ENCODE results near the gene CTIF. TPM values are rescaled to one million over a fixed set of nuclear protein-coding genes. Genes with fewer than 3 reads are reported as not detected.

Gene CTIF
- total and polyA plus RNA-seq, 12 donors: 44.5 to 74.1 (median 58.9) TPM

- peaks cover 4 to 38% (median 21%) of the 10 kb centered on the region in 9 donors for H3K4me1 ChIP-seq
These were observed 38.8 kb downstream of the CTIF start for GRCh38 chr18:48577478-48578190.

DNA sequence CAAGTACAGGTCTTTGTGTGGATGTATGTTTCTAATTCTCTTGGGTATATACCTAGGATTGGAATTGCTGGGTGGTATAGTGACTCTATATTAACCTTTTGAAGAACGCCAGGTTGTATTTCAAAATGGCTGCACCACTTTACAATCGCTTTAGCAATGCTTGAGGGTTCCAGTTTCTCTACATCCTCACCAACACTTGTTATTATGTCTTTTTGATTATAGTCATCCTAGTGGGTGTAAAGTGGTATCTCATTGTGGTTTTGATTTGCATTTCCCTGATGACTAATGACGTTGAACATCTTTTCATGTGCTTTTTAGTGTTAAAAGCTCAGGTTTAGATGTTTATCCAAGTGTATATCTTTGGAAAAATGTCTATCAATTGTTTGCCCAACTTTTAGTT lies 39.5 kb downstream of the CTIF start:
- Histone ChIP-seq H3K27me3 (no peaks in the 10 kb centered on the region), H3K27ac (no peak overlapping the region), H3K4me3 (no peak overlapping the region), H3K36me3 (peaks cover 0 to 14% (median 0%) of the 10 kb centered on the region in 9 donors), H3K9me3 (peaks cover 0 to 12% (median 0%) of the 10 kb centered on the region in 11 donors), H3K4me1 (peaks cover 8 to 45% (median 27%) of the 10 kb centered on the region in 9 donors)
- WGBS, 2 donors: 97 to 98% methylated on average over 3 of the region's 3 CpGs
- no peak for DNase-seq
- intact Hi-C loops (cut with DNase I): no loop called here
- TF ChIP-seq, protein P1, sequence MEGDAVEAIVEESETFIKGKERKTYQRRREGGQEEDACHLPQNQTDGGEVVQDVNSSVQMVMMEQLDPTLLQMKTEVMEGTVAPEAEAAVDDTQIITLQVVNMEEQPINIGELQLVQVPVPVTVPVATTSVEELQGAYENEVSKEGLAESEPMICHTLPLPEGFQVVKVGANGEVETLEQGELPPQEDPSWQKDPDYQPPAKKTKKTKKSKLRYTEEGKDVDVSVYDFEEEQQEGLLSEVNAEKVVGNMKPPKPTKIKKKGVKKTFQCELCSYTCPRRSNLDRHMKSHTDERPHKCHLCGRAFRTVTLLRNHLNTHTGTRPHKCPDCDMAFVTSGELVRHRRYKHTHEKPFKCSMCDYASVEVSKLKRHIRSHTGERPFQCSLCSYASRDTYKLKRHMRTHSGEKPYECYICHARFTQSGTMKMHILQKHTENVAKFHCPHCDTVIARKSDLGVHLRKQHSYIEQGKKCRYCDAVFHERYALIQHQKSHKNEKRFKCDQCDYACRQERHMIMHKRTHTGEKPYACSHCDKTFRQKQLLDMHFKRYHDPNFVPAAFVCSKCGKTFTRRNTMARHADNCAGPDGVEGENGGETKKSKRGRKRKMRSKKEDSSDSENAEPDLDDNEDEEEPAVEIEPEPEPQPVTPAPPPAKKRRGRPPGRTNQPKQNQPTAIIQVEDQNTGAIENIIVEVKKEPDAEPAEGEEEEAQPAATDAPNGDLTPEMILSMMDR (IDR thresholded peaks at IDR 0.05): no peak
- no peak for ATAC-seq

More at GRCh38 chr18:48577478-48578190, 38.8 kb downstream of the CTIF start:
- DNase-seq: no peak
- Histone ChIP-seq H3K27ac (no peak overlapping the region), H3K27me3 (no peaks in the 10 kb centered on the region), H3K36me3 (peaks cover 0 to 14% (median 0%) of the 10 kb centered on the region in 9 donors), H3K9me3 (peaks cover 0 to 12% (median 0%) of the 10 kb centered on the region in 11 donors), H3K4me3 (no peak overlapping the region)
- intact Hi-C loops (cut with DNase I): no loop called here
- ATAC-seq: no peak
- WGBS, 2 donors: 99 to 100% methylated on average over 5 of the region's 5 CpGs
- TF ChIP-seq, protein P1 (IDR thresholded peaks at IDR 0.05): no peak

DNA sequence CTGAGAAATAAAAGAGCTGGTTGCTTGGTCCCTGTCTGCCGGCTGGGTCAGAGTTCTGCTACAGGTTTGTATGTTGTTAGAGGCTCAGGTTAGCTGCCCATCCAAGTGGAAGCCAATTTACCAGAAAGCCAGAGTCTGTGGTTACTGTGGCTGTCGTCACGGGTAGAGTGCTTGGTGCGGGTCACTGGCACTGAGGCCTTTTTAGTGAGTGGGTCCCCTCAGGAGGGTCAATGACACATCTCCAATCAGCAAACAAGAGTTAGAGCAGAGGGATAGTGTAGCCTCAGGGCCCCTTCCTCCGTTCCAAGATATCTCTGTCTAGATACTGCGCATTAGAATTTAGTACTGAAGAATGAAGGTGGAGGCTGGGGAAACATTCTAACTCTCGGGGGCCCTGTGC lies 41.2 kb downstream of the CTIF start:
- DNase-seq: no peak
- peaks cover 0 to 12% (median 0%) of the 10 kb centered on the region in 11 donors for H3K9me3 ChIP-seq
- H3K27me3 ChIP-seq: no peaks in the 10 kb centered on the region
- peaks cover 0 to 14% (median 0%) of the 10 kb centered on the region in 9 donors for H3K36me3 ChIP-seq
- H3K4me3 ChIP-seq: no peak overlapping the region
- intact Hi-C loops (cut with DNase I): loop anchor here in 1 of 10 donors (5.0 kb wide), 1 partner anchor 38 kb away; no protein-coding TSS in a partner anchor
- ATAC-seq: no peak
- WGBS, 2 donors: 90 to 95% methylated on average over 7 of the region's 7 CpGs
- H3K27ac ChIP-seq: no peak overlapping the region
- peaks cover 8 to 59% (median 36%) of the 10 kb centered on the region in 9 donors for H3K4me1 ChIP-seq
- TF ChIP-seq, protein P1 (IDR thresholded peaks at IDR 0.05): no peak

DNA sequence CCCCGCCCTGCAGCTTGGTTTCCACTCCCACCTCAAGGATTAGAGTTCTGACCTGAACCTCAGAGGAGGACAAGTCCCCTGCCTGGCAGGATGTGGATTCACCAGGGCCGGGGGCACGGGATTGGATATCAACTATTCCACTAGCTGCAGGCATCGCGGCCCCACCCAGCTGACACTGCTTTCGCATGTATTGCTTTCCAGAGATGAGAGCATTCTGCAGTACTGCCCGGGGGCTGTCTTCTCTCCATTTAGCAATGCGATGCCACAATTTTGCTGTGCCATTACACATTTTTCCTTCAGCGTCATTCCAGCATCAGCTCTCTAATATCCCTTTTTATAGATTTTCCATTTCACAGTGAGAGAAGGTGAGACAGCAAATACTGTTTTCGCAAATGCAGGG lies 42.0 kb downstream of the CTIF start:
- no peak overlapping the region for H3K4me3 ChIP-seq
- H3K9me3 ChIP-seq: peaks cover 0 to 12% (median 0%) of the 10 kb centered on the region in 11 donors
- DNase-seq (no peak), ATAC-seq (peak in 1 of 8 donors; percentile 25)
- peaks cover 8 to 54% (median 29%) of the 10 kb centered on the region in 9 donors for H3K4me1 ChIP-seq
- 70 to 83% methylated on average over 10 of the region's 10 CpGs for WGBS, 2 donors
- H3K36me3 ChIP-seq: peaks cover 0 to 14% (median 0%) of the 10 kb centered on the region in 9 donors
- no peaks in the 10 kb centered on the region for H3K27me3 ChIP-seq
- no peak overlapping the region for H3K27ac ChIP-seq
- TF ChIP-seq, protein P1 (IDR thresholded peaks at IDR 0.05): no peak
- intact Hi-C loops (cut with DNase I): loop anchor here in 1 of 10 donors (5.0 kb wide), 1 partner anchor 38 kb away; no protein-coding TSS in a partner anchor

All from heart right ventricle (tissue), 16 donors.